Ascending aorta (tissue), 2 donors: ENCODE data around the gene KCNK16. TPM values are rescaled to one million over a fixed set of nuclear protein-coding genes. Genes with fewer than 3 reads are reported as not detected.
A peak's percentile ranks its signal among the peaks of the same experiment; 100 is the strongest.

Source experiments
- DNase-seq, 2 donors: peaks; one replicate each; pipeline ENCODE4 v3.0.0-alpha.2; 2019; ENCODE audit warnings: low spot score in 2 of 2
- H3K27ac ChIP-seq, 2 donors: fragments of 200-600 bp; sonication (generic); one replicate each; pipeline ENCODE4 v1.5.1; 2016 to 2017; ENCODE audit warnings: mild to moderate bottlenecking in 1 of 2
- H3K27me3 ChIP-seq: fragments of 200-600 bp; sonication (generic); one replicate; pipeline ENCODE4 v1.5.1; 2017
- H3K36me3 ChIP-seq, 2 donors: fragments of 200-600 bp; sonication (generic); one replicate each; pipeline ENCODE4 v1.5.1; 2016
- H3K4me1 ChIP-seq, 2 donors: fragments of 200-600 bp; sonication (generic); one replicate each; pipeline ENCODE4 v1.5.1; 2016 to 2017; ENCODE audit warnings: mild to moderate bottlenecking in 1 of 2
- H3K4me3 ChIP-seq, 2 donors: fragments of 200-600 bp; sonication (generic); one replicate each; pipeline ENCODE4 v1.5.1; 2016 to 2017; ENCODE audit warnings: mild to moderate bottlenecking in 1 of 2
- H3K9me3 ChIP-seq, 2 donors: fragments of 200-600 bp; sonication (generic); one replicate each; pipeline ENCODE4 v1.5.1; 2016
- CTCF ChIP-seq, 3 experiments: fragments of 200-600 bp in 2 of 3; fragments of 450-650 bp in 1 of 3; sonication (generic) in 2 of 3; IDR thresholded peaks; one replicate each; pipeline ENCODE4 v1.5.1; 2016 to 2019; ENCODE audit warnings: antibody characterized with exemption in 3 of 3, mild to moderate bottlenecking in 1 of 3, moderate library complexity in 1 of 3
- intact Hi-C: fragments of 100-400 bp; cut with DNase I; formaldehyde crosslinking; loops from one replicate; pipeline ENCODE4 v1.15.1; 2023
- total RNA-seq: library from RNA; depleted of rRNA; stranded (reverse); fragments of >200 nt; gene quantifications from one replicate; pipeline ENCODE4 v1.1.0, GENCODE V29; 2016

Gene KCNK16
- total RNA-seq, 1 donor from 2014 or later: not detected

- intact Hi-C loops: loop anchor here (2.0 kb wide), 1 partner anchor 25 kb away; no protein-coding TSS in a partner anchor
- Histone ChIP-seq H3K9me3 (no peaks in the 10 kb centered on the region), H3K4me1 (peaks cover 0 to 6% of the 10 kb centered on the region in 2 donors), H3K4me3 (peak overlapping the region; percentile 46 to 71), H3K27ac (peak overlapping the region; percentile 67 to 75), H3K36me3 (no peaks in the 10 kb centered on the region), H3K27me3 (no peaks in the 10 kb centered on the region)
- peak in 1 of 3 experiments; percentile 24 for TF ChIP-seq CTCF (IDR thresholded peaks at IDR 0.05)
- DNase-seq: no peak
Observed at GRCh38 chr6:39313526-39314272, 8.8 kb downstream of the KCNK16 start.

DNA sequence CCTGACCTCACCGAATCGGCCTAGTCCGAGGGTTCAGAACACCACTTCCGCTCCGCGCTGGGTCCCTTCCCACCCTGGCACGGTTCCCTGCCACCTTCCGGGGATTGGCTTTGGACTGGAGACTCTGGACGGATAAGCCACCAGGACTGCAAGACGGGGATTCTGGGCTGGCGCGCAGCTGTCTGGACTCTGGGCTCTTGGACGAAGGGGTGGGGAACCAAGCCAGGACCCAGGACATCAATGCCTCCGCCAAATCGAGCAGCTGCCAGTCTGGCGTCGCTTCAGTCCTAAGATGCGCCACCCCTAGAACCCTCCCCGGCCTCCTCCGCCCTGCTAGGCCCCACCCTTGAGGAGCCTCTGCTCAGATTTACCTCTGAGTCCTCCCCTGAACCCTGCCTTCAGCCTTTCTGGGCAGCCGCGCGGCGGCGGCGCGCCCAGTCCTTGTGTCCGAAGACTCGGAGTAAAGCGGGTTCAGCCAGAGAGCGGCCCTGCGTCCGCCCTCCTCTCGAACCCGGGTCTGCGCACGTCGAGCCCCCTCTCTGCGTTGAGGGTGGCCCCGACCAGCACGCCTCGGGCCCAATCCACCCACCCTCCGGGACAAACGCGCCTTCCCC, 9.5 kb downstream of the KCNK16 start:
- DNase-seq: peak in 1 of 2 donors; percentile 83
- Histone ChIP-seq H3K27ac (peak overlapping the region; percentile 67 to 75), H3K36me3 (no peaks in the 10 kb centered on the region), H3K27me3 (no peaks in the 10 kb centered on the region), H3K4me3 (peak overlapping the region; percentile 46 to 71), H3K9me3 (no peaks in the 10 kb centered on the region), H3K4me1 (peaks cover 0 to 6% of the 10 kb centered on the region in 2 donors)
- intact Hi-C loops: no loop called here
- no peak for TF ChIP-seq CTCF (IDR thresholded peaks at IDR 0.05)

- no peaks in the 10 kb centered on the region for H3K27me3 ChIP-seq
- no peak for DNase-seq
- no peak overlapping the region for H3K4me3 ChIP-seq
- intact Hi-C loops: no loop called here
- no peaks in the 10 kb centered on the region for H3K9me3 ChIP-seq
- H3K36me3 ChIP-seq: no peaks in the 10 kb centered on the region
- H3K27ac ChIP-seq: no peak overlapping the region
- TF ChIP-seq CTCF (IDR thresholded peaks at IDR 0.05): no peak
- peaks cover 0 to 6% of the 10 kb centered on the region in 2 donors for H3K4me1 ChIP-seq
Observed at GRCh38 chr6:39310542-39310941, 12.0 kb downstream of the KCNK16 start.

GRCh38 chr6:39309942-39310531, 12.5 kb downstream of the KCNK16 start:
- DNase-seq: peak in 1 of 2 donors; percentile 79

DNA sequence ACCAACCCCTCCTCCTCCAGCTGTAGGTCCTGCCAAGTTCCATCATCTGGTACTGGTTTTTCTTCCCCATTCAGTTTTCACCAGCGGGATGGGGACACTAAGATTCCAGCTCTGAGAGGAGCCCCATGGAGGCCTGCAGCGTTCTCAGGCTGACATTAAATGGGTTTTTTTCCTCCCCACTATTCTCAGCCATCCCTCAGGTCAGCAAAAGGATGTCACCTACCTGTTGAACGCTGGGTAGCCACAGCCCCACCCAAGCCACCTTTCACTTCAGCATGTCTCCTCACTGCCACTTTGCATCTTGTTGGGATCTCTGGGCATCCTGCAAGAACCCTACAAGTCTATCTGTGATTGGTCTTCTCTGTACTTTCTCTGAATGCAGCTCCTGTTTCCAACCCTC, 15.0 kb downstream of the KCNK16 start:
- Histone ChIP-seq H3K36me3 (no peaks in the 10 kb centered on the region), H3K27me3 (no peaks in the 10 kb centered on the region), H3K27ac (no peak overlapping the region), H3K4me1 (peaks cover 0 to 1% of the 10 kb centered on the region in 2 donors), H3K4me3 (no peak overlapping the region), H3K9me3 (no peaks in the 10 kb centered on the region)
- intact Hi-C loops: loop anchor here (10.0 kb wide), 2 partner anchors 333 to 433 kb away; no protein-coding TSS in a partner anchor
- no peak for TF ChIP-seq CTCF (IDR thresholded peaks at IDR 0.05)
- DNase-seq: no peak

More at GRCh38 chr6:39309942-39310531, 12.5 kb downstream of the KCNK16 start:
- no peak overlapping the region for H3K4me3 ChIP-seq
- H3K9me3 ChIP-seq: no peaks in the 10 kb centered on the region
- peak; percentile 70 to 88 (median 82) for TF ChIP-seq CTCF (IDR thresholded peaks at IDR 0.05)
- no peaks in the 10 kb centered on the region for H3K36me3 ChIP-seq
- H3K27ac ChIP-seq: no peak overlapping the region
- intact Hi-C loops: loop anchor here (10.0 kb wide), 2 partner anchors 335 to 435 kb away; no protein-coding TSS in a partner anchor
- no peaks in the 10 kb centered on the region for H3K27me3 ChIP-seq
- peaks cover 0 to 6% of the 10 kb centered on the region in 2 donors for H3K4me1 ChIP-seq
